ENCODE measurements around the gene PI4KA.

DNA sequence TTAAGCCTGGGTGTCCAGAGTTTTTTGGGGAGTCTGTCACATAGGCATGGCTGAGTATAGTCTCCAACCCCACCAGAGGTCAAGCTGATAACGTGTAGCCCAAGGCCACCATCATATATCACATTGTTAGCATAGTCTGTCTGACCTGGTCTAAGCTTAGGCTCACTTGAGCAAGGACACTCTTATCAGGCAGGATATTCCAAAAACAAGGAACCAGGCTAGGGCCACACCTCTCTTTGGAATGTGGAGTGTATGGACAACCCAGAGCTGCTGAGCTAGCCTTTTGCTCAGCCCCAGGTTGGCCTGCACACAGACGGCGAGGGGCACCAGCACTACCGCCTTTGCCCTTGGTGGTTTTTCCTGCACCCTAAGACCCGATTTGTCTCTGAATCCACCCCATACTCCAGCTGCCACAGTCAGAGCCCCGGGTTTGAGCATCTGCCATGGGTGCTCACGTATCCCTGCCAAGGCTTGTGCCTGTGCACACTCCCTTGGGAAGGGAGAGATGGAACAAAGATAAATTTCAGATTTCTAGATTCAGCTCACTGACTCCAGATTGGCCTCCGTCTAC, 7.3 kb upstream of the PI4KA start:
- no peak for TF ChIP-seq TSHZ2 (CRISPR knock-in tag; IDR thresholded peaks at IDR 0.05)
- no peak for TF ChIP-seq ZFP3 (CRISPR knock-in tag; IDR thresholded peaks at IDR 0.05)
- TF ChIP-seq, protein P1, sequence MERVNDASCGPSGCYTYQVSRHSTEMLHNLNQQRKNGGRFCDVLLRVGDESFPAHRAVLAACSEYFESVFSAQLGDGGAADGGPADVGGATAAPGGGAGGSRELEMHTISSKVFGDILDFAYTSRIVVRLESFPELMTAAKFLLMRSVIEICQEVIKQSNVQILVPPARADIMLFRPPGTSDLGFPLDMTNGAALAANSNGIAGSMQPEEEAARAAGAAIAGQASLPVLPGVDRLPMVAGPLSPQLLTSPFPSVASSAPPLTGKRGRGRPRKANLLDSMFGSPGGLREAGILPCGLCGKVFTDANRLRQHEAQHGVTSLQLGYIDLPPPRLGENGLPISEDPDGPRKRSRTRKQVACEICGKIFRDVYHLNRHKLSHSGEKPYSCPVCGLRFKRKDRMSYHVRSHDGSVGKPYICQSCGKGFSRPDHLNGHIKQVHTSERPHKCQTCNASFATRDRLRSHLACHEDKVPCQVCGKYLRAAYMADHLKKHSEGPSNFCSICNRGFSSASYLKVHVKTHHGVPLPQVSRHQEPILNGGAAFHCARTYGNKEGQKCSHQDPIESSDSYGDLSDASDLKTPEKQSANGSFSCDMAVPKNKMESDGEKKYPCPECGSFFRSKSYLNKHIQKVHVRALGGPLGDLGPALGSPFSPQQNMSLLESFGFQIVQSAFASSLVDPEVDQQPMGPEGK (CRISPR knock-in tag; IDR thresholded peaks at IDR 0.05; ENCODE audit: borderline replicate concordance): no peak
- no peak for TF ChIP-seq ARNTL (CRISPR knock-in tag; IDR thresholded peaks at IDR 0.05; ENCODE audit: borderline replicate concordance, low read depth)
- TF ChIP-seq ZNF70 (CRISPR knock-in tag; IDR thresholded peaks at IDR 0.05): no peak
- TF ChIP-seq SNAI2 (CRISPR knock-in tag; IDR thresholded peaks at IDR 0.05): no peak
- TF ChIP-seq ZC3H10 (CRISPR knock-in tag; IDR thresholded peaks at IDR 0.05): no peak
- TF ChIP-seq, protein P2, sequence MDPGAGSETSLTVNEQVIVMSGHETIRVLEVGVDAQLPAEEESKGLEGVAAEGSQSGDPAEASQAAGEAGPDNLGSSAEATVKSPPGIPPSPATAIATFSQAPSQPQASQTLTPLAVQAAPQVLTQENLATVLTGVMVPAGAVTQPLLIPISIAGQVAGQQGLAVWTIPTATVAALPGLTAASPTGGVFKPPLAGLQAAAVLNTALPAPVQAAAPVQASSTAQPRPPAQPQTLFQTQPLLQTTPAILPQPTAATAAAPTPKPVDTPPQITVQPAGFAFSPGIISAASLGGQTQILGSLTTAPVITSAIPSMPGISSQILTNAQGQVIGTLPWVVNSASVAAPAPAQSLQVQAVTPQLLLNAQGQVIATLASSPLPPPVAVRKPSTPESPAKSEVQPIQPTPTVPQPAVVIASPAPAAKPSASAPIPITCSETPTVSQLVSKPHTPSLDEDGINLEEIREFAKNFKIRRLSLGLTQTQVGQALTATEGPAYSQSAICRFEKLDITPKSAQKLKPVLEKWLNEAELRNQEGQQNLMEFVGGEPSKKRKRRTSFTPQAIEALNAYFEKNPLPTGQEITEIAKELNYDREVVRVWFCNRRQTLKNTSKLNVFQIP (CRISPR knock-in tag; IDR thresholded peaks at IDR 0.05; ENCODE audit: borderline replicate concordance, low read depth): no peak

All from SK-N-SH treated with all-trans-retinoic acid at 6 μM for 48 hours (cell line).